H1 (cell line): ENCODE results near the gene FLT1. TPM values are rescaled to one million over a fixed set of nuclear protein-coding genes. Genes with fewer than 3 reads are reported as not detected.

Experiments used
- BCL11A ChIP-seq, 2 experiments: IDR thresholded peaks; one replicate each; pipeline ENCODE4 v1.6.1; 2011; ENCODE audit warnings: low read depth in 2 of 2, low read length in 2 of 2, mild to moderate bottlenecking in 2 of 2
- KDM5A ChIP-seq: fragments of 200-600 bp; IDR thresholded peaks from 2 replicates; pipeline ENCODE4 v1.7.1; 2012; ENCODE audit warnings: mild to moderate bottlenecking, low read length, inconsistent platforms, mixed read lengths
- SP4 ChIP-seq: IDR thresholded peaks from 2 replicates; pipeline ENCODE4 v1.6.1; 2012; ENCODE audit warnings: low read length, inconsistent platforms
- polyA plus RNA-seq, 7 experiments: library from polyadenylated mRNA; depleted of rRNA in 3 of 7; stranded (reverse) in 5 of 7; unstranded in 2 of 7; fragments of >200 nt in 5 of 7; fragments of 200-250 nt in 2 of 7; gene quantifications; 1 replicate in 5 of 7; 2 replicates in 1 of 7; 4 replicates in 1 of 7; pipeline versions ENCODE4 v1.2.1 to v1.2.3, GENCODE V29; 2011 to 2013; ENCODE audit warnings: missing spikeins in 2 of 7, mixed read lengths in 2 of 7
- total RNA-seq: library from RNA; stranded (reverse); fragmentation: NEBNext Ultra II Directional; extraction: Animal tissue kit (Norgen Biotek cat#: 25700); gene quantifications from 2 replicates; pipeline ENCODE4 v1.2.1, GENCODE V29; 2021

FLT1 gene
- total and polyA plus RNA-seq, 2 of the 8 experiments (the other 6 are each of a cell fraction or from before 2014, with no cell fraction given): 19.7 to 90.2 TPM

DNA sequence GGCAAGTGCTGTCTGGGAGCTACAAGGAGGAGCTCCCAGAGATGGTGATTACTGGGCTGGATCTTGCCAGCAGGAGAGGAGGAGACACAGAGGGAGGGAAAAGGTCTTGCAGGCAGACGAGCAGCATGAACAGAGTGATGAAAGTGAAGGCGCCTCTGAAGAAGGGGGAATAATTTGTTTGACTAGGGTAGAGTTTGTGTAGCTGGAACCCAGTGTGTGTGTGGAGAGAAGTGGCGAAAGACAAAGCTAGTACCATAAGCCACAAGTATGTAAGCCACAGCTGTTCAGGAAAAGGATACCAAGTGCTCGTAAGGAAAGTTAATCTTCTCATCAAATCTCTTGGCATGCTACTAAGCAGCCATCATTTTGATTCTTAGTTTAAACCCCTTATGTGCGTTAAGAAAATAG, 5.4 kb downstream of the FLT1 start (continued):
- TF ChIP-seq BCL11A (IDR thresholded peaks at IDR 0.05; ENCODE audit: low read depth in 2 of 2, low read length in 2 of 2): no peak
- TF ChIP-seq SP4: no peak
- TF ChIP-seq KDM5A: no peak
